Testis (tissue), 2 donors: Measurements from ENCODE around the gene MRAP.

Experiments
- CTCF ChIP-seq, 3 experiments: fragments of 450-650 bp in 2 of 3; fragments of 200-600 bp in 1 of 3; sonication (generic) in 1 of 3; IDR thresholded peaks; one replicate each; pipeline ENCODE4 v1.5.1; 2016 to 2019; ENCODE audit warnings: antibody characterized with exemption in 3 of 3, mild to moderate bottlenecking in 2 of 3, moderate library complexity in 1 of 3
- POLR2A ChIP-seq: fragments of 450-650 bp; IDR thresholded peaks from one replicate; pipeline ENCODE4 v1.6.1; 2017; ENCODE audit warnings: antibody characterized with exemption, mild to moderate bottlenecking, moderate library complexity

GRCh38 chr21:32303385-32303784 lies 4.7 kb downstream of the MRAP start:
- TF ChIP-seq CTCF (IDR thresholded peaks at IDR 0.05) = no peak
- TF ChIP-seq POLR2A = no peak
